GM21515 (cell line): ENCODE results near the gene NRXN3.

Experiments used
- ATAC-seq: cut with Tn5 transposase; IDR thresholded peaks from one replicate; pipeline ENCODE4 v1.9.1; 2021; ENCODE audit not compliant: unreplicated experiment

Gene NRXN3

GRCh38 chr14:79549515-79549914 lies 1379.3 kb downstream of the NRXN3 start:
- no peak for ATAC-seq

- no peak for ATAC-seq
Measured at GRCh38 chr14:79551523-79551922, 1381.3 kb downstream of the NRXN3 start.

- ATAC-seq: no peak
Measured at GRCh38 chr14:79552778-79553177, 1382.6 kb downstream of the NRXN3 start.

- ATAC-seq: no peak
Measured at GRCh38 chr14:79554816-79555215, 1384.6 kb downstream of the NRXN3 start.

- no peak for ATAC-seq
Measured at GRCh38 chr14:79555429-79555828, 1385.3 kb downstream of the NRXN3 start.

- no peak for ATAC-seq
Measured at GRCh38 chr14:79557309-79557708, 1387.1 kb downstream of the NRXN3 start.

GRCh38 chr14:79562185-79562584 lies 1392.0 kb downstream of the NRXN3 start:
- ATAC-seq: no peak

GRCh38 chr14:79564371-79564770 lies 1394.2 kb downstream of the NRXN3 start:
- ATAC-seq: no peak

GRCh38 chr14:79567306-79567705 lies 1397.1 kb downstream of the NRXN3 start:
- no peak for ATAC-seq

- ATAC-seq: no peak
Measured at GRCh38 chr14:79568594-79568993, 1398.4 kb downstream of the NRXN3 start.

- no peak for ATAC-seq
Measured at GRCh38 chr14:79569072-79569471, 1398.9 kb downstream of the NRXN3 start.

GRCh38 chr14:79570648-79571047 lies 1400.5 kb downstream of the NRXN3 start:
- ATAC-seq: no peak

GRCh38 chr14:79571366-79571765 lies 1401.2 kb downstream of the NRXN3 start:
- ATAC-seq: no peak

GRCh38 chr14:79573486-79573885 lies 1403.3 kb downstream of the NRXN3 start:
- ATAC-seq: no peak

- no peak for ATAC-seq
Measured at GRCh38 chr14:79575032-79575431, 1404.9 kb downstream of the NRXN3 start.

GRCh38 chr14:79576424-79576823 lies 1406.3 kb downstream of the NRXN3 start:
- no peak for ATAC-seq

- ATAC-seq: no peak
Measured at GRCh38 chr14:79578470-79578869, 1408.3 kb downstream of the NRXN3 start.

GRCh38 chr14:79580414-79580813 lies 1410.2 kb downstream of the NRXN3 start:
- ATAC-seq: no peak

- no peak for ATAC-seq
Measured at GRCh38 chr14:79580906-79581305, 1410.7 kb downstream of the NRXN3 start.

- no peak for ATAC-seq
Measured at GRCh38 chr14:79581912-79582576, 1411.9 kb downstream of the NRXN3 start.

- no peak for ATAC-seq
Measured at GRCh38 chr14:79583738-79584408, 1413.7 kb downstream of the NRXN3 start.

GRCh38 chr14:79584679-79585078 lies 1414.5 kb downstream of the NRXN3 start:
- ATAC-seq: no peak

GRCh38 chr14:79585845-79586244 lies 1415.7 kb downstream of the NRXN3 start:
- ATAC-seq: no peak
